ENCODE results near the gene MEGF8. TPM values are rescaled to one million over a fixed set of nuclear protein-coding genes. Genes with fewer than 3 reads are reported as not detected.

The MEGF8 gene
- total and polyA plus RNA-seq, 2 donors (not counting 3 experiments of a cell fraction or from before 2014, with no cell fraction given): 20.6 to 39.6 TPM

DNA sequence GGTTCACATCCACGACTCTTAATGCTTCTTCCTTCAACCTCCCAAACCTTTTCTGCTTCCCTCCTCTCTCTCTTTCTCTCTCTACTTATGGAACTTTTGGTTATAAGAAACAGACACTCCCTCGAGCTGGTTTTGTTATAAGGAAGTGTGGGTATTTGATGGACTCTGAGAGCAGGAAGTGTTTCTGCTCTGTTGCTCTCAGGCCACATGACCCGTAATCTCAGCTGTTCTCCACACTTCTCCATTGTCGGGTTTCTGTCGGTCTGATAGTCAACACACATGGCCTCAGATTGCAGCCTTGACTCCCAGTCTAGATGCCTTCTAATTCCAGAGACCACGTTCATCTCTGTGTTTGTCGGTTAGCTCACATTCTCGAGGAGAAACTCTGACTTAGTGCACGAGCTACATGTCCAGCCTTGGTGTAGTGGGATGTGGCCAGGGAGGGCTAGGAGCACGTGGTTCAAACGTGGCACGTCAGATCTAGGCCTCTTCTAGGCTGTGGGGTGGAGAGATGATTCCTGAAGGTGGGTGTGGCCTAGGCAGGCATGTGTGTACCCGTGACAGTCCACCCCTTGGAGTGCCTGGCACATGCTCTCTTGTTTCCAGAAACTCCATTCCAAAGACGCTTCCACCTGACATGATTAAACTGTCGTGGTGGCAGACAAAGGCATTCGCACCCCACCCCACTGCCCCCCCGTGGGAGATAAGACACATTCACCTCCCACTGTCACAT, 38.3 kb downstream of the MEGF8 start:
- no peak for FAIRE-seq
- CTCF ChIA-PET: no interaction called here
- POLR2A ChIA-PET: no interaction called here
- Histone ChIP-seq H4K20me1 (replicated peaks; ENCODE audit: control insufficient read depth, extremely low read depth, insufficient read depth, low read length) (no peaks in the 10 kb centered on the region), H3K36me3 (ENCODE audit: control insufficient read depth in 2 of 2, extremely low read depth in 1 of 2, insufficient read depth in 2 of 2, low read length in 2 of 2) (peaks cover 0 to 11% of the 10 kb centered on the region in 2 experiments), H3K9me1 (replicated peaks; ENCODE audit: control insufficient read depth, extremely low read depth, insufficient read depth, low read length) (no peaks in the 10 kb centered on the region), H3K4me2 (ENCODE audit: insufficient read depth, low read length) (no peak overlapping the region), H3K4me1 (ENCODE audit: control insufficient read depth, extremely low read depth, insufficient read depth, low read length) (no peaks in the 10 kb centered on the region), H3K4me3 (replicated peaks in 1 of 3; ENCODE audit: insufficient read depth in 1 of 3, low read depth in 1 of 3, low read length in 3 of 3) (no peak overlapping the region), H3K79me2 (ENCODE audit: control insufficient read depth, insufficient read depth, low read length) (no peaks in the 10 kb centered on the region), H3K27me3 (ENCODE audit: control insufficient read depth in 2 of 2, insufficient read depth in 2 of 2, low read length in 2 of 2) (no peaks in the 10 kb centered on the region), H3K9me3 (replicated peaks; ENCODE audit: control insufficient read depth, insufficient read depth, low read length) (no peaks in the 10 kb centered on the region), H2AFZ (ENCODE audit: low read depth, low read length) (no peak overlapping the region), H3K27ac (ENCODE audit: insufficient read depth, low read depth, low read length) (no peak overlapping the region), H3K9ac (replicated peaks; ENCODE audit: extremely low read depth, insufficient read depth, low read length) (no peak overlapping the region)
- no peak for DNase-seq (ENCODE audit: low read depth, low spot score)
- dilution Hi-C loops (cut with MboI; ENCODE audit: extremely low pct_ligation_motif_present, low sequenced_read_pairs) (no loop called here), intact Hi-C loops (cut with micrococcal nuclease) (no loop called here)
- TF ChIP-seq GATA2 (IDR thresholded peaks at IDR 0.05; ENCODE audit: insufficient read depth, insufficient read length, low read depth, low read length) (no peak), JUN (IDR thresholded peaks at IDR 0.05; ENCODE audit: borderline replicate concordance, insufficient read depth, insufficient read length, low read depth) (no peak), POLR2A (IDR thresholded peaks at IDR 0.05; ENCODE audit: low read depth, low read length) (no peak), MYC (IDR thresholded peaks at IDR 0.05; ENCODE audit: low read depth, low read length) (no peak), FOS (IDR thresholded peaks at IDR 0.05; ENCODE audit: borderline replicate concordance, insufficient read depth, low read length) (no peak), EZH2 (IDR thresholded peaks at IDR 0.05; ENCODE audit: borderline replicate concordance, low read depth, low read length, severe bottlenecking) (no peak), POLR2AphosphoS5 (IDR thresholded peaks at IDR 0.05; ENCODE audit: insufficient read depth, low read depth, low read length) (no peak)
- TF ChIP-seq, protein P1, sequence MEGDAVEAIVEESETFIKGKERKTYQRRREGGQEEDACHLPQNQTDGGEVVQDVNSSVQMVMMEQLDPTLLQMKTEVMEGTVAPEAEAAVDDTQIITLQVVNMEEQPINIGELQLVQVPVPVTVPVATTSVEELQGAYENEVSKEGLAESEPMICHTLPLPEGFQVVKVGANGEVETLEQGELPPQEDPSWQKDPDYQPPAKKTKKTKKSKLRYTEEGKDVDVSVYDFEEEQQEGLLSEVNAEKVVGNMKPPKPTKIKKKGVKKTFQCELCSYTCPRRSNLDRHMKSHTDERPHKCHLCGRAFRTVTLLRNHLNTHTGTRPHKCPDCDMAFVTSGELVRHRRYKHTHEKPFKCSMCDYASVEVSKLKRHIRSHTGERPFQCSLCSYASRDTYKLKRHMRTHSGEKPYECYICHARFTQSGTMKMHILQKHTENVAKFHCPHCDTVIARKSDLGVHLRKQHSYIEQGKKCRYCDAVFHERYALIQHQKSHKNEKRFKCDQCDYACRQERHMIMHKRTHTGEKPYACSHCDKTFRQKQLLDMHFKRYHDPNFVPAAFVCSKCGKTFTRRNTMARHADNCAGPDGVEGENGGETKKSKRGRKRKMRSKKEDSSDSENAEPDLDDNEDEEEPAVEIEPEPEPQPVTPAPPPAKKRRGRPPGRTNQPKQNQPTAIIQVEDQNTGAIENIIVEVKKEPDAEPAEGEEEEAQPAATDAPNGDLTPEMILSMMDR (IDR thresholded peaks at IDR 0.05; ENCODE audit: extremely low read depth in 1 of 2, insufficient read depth in 1 of 2, low read depth in 1 of 2, low read length in 2 of 2): no peak
- TF ChIP-seq, protein P2, sequence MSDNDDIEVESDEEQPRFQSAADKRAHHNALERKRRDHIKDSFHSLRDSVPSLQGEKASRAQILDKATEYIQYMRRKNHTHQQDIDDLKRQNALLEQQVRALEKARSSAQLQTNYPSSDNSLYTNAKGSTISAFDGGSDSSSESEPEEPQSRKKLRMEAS (IDR thresholded peaks at IDR 0.05; ENCODE audit: insufficient read depth, insufficient read length): no peak
- no TSS peak for BruUV-seq (replicated peaks)

Measured in endothelial cell of umbilical vein (primary cell).